K562 (cell line): Measurements from ENCODE around the gene FETUB. TPM values are rescaled to one million over a fixed set of nuclear protein-coding genes. Genes with fewer than 3 reads are reported as not detected.

Source experiments
- BRCA1 ChIP-seq, 2 experiments: fragments of 450-650 bp in 1 of 2; sonication (generic) in 1 of 2; formaldehyde crosslinking in 1 of 2; IDR thresholded peaks; 2 replicates each; pipeline versions ENCODE4 v1.5.0 to v1.6.1; 2017 to 2020; ENCODE audit warnings: mild to moderate bottlenecking in 1 of 2, missing genetic modification reagents in 1 of 2
- CHCHD3 ChIP-seq: fragments of 250-450 bp; sonication (Bioruptor Pico); IDR thresholded peaks from 2 replicates; pipeline ENCODE4 v2.1.2; 2022; ENCODE audit warnings: mild to moderate bottlenecking
- CHD4 ChIP-seq: fragments of 200-600 bp; sonication (generic); IDR thresholded peaks from 3 replicates; pipeline ENCODE4 v1.6.1; 2012; ENCODE audit warnings: low read depth, mild to moderate bottlenecking, mixed read lengths, low read length, inconsistent platforms; ENCODE audit not compliant: insufficient read depth, insufficient replicate concordance, poor library complexity, severe bottlenecking
- CTCF ChIP-seq, 3 experiments: IDR thresholded peaks in 2 of 3; conservative IDR thresholded peaks in 1 of 3; 2 replicates each; pipeline ENCODE4 v1.5.1; 2011 to 2012; ENCODE audit warnings: low read length in 3 of 3, mild to moderate bottlenecking in 3 of 3, control low read depth in 2 of 3, improper control_type of control experiment in 1 of 3, inconsistent platforms in 1 of 3, low read depth in 1 of 3, mixed read lengths in 1 of 3, moderate library complexity in 1 of 3; ENCODE audit not compliant: insufficient read depth in 2 of 3
- EP400 ChIP-seq: fragments of 450-650 bp; IDR thresholded peaks from 2 replicates; pipeline ENCODE4 v1.6.1; 2017; ENCODE audit warnings: antibody characterized with exemption, mild to moderate bottlenecking, moderate library complexity
- RBM17 ChIP-seq: fragments of 200-400 bp; formaldehyde crosslinking; IDR thresholded peaks from 2 replicates; pipeline ENCODE4 v1.6.1; 2017; ENCODE audit warnings: low read depth, mild to moderate bottlenecking, low read length, borderline replicate concordance
- RNF219 ChIP-seq: fragments of 250-450 bp; sonication (Bioruptor Pico); IDR thresholded peaks from 2 replicates; pipeline ENCODE4 v1.5.0; 2022; ENCODE audit warnings: mild to moderate bottlenecking
- SMAD2 ChIP-seq: fragments of 150-350 bp; IDR thresholded peaks from 2 replicates; pipeline ENCODE4 v1.6.1; 2014; ENCODE audit warnings: low read depth, mild to moderate bottlenecking, low read length
- THAP7 ChIP-seq: fragments of 250-450 bp; sonication (Bioruptor Pico); IDR thresholded peaks from 2 replicates; pipeline ENCODE4 v1.5.0; 2021
- ZNF274 ChIP-seq: IDR thresholded peaks from 2 replicates; pipeline ENCODE4 v1.6.1; 2011; ENCODE audit warnings: low read depth, mild to moderate bottlenecking, low read length, moderate library complexity, borderline replicate concordance
- ZNF644 ChIP-seq: fragments of 200-800 bp; sonication (Bioruptor generic); IDR thresholded peaks from 2 replicates; pipeline ENCODE4 v1.6.1; 2016; ENCODE audit warnings: low read depth, missing genetic modification characterization, missing compliant biosample characterization
- ZNF780A ChIP-seq: fragments of 250-450 bp; sonication (Bioruptor Pico); IDR thresholded peaks from 2 replicates; pipeline ENCODE4 v1.5.0; 2021; ENCODE audit warnings: mild to moderate bottlenecking
- polyA plus RNA-seq, 8 experiments: library from polyadenylated mRNA; depleted of rRNA in 4 of 8; stranded (reverse) in 5 of 8; unstranded in 3 of 8; fragments of >200 nt; fragmentation: Nextera tagmentation in 2 of 8; fragmentation: Illumina TruSeq in 1 of 8; extraction: Ambion mirVana in 2 of 8; extraction: Trizol in 1 of 8; gene quantifications; 2 replicates each; pipeline versions ENCODE4 v1.2.1 to v1.2.3, GENCODE V29; 2011 to 2014; ENCODE audit warnings: inconsistent platforms in 1 of 8, missing spikeins in 1 of 8
- total RNA-seq, 7 experiments: library from RNA; depleted of rRNA in 6 of 7; stranded (reverse); fragments of >200 nt in 6 of 7; fragmentation: Illumina TruSeq in 2 of 7; extraction: Trizol in 2 of 7; gene quantifications; 2 replicates each; pipeline versions ENCODE4 v1.2.1 to v1.2.3, GENCODE V29; 2011 to 2021; ENCODE audit warnings: low replicate concordance in 1 of 7
- TF ChIP-seq, protein P1 (sequence below): fragments of 250-450 bp; sonication (Bioruptor Pico); IDR thresholded peaks from 2 replicates; pipeline ENCODE4 v1.5.0; 2020; ENCODE audit warnings: mild to moderate bottlenecking
- TF ChIP-seq, protein P2 (sequence below): sonication (generic); formaldehyde crosslinking; IDR thresholded peaks from 2 replicates; pipeline ENCODE4 v1.4.0; 2020; ENCODE audit warnings: mild to moderate bottlenecking, missing genetic modification reagents
- TF ChIP-seq, protein P3 (sequence below): fragments of 450-650 bp; IDR thresholded peaks from 2 replicates; pipeline ENCODE4 v1.6.1; 2017; ENCODE audit warnings: antibody characterized with exemption, mild to moderate bottlenecking

The FETUB gene
- total and polyA plus RNA-seq, 9 of the 15 experiments (the other 6 are each of a cell fraction or from before 2014, with no cell fraction given), result not detected

DNA sequence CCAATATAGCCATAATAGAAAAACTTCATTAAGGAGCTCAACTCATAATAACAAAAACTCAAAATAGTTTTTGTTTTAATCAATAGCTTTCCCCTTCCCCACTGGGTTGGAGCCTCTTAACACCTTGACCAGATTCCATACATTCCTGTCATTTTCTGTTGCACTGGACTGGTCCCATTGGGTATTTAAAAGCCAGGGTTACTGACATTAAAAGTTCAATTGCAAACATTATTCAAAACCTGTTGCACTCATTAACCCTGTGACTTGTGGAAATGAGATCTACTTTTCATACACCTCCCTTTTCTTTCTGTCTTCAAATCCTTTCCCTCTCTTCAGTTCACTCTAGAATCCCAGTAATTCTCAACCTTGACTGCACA lies 23.9 kb downstream of the FETUB start (continued):
- TF ChIP-seq RNF219 (CRISPR knock-in tag) (no peak), RBM17 (no peak), SMAD2 (no peak), ZNF274 (no peak), ZNF644 (tag) (no peak), ZNF780A (CRISPR knock-in tag) (no peak), EP400 (no peak), THAP7 (CRISPR knock-in tag) (no peak), CHCHD3 (no peak), CHD4 (no peak), CTCF (IDR thresholded peaks at IDR 0.05 in 2 of 3, conservative IDR thresholded peaks at IDR 0.05 in 1 of 3; ENCODE audit: insufficient read depth in 2 of 3, low read depth in 1 of 3, low read length in 3 of 3) (no peak), BRCA1 (IDR thresholded peaks at IDR 0.05) (no peak), BRCA1 (CRISPR knock-in tag; IDR thresholded peaks at IDR 0.05) (no peak)
- TF ChIP-seq, protein P1, sequence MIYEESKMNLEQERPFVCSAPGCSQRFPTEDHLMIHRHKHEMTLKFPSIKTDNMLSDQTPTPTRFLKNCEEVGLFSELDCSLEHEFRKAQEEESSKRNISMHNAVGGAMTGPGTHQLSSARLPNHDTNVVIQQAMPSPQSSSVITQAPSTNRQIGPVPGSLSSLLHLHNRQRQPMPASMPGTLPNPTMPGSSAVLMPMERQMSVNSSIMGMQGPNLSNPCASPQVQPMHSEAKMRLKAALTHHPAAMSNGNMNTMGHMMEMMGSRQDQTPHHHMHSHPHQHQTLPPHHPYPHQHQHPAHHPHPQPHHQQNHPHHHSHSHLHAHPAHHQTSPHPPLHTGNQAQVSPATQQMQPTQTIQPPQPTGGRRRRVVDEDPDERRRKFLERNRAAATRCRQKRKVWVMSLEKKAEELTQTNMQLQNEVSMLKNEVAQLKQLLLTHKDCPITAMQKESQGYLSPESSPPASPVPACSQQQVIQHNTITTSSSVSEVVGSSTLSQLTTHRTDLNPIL (CRISPR knock-in tag), result no peak
- TF ChIP-seq, protein P2, sequence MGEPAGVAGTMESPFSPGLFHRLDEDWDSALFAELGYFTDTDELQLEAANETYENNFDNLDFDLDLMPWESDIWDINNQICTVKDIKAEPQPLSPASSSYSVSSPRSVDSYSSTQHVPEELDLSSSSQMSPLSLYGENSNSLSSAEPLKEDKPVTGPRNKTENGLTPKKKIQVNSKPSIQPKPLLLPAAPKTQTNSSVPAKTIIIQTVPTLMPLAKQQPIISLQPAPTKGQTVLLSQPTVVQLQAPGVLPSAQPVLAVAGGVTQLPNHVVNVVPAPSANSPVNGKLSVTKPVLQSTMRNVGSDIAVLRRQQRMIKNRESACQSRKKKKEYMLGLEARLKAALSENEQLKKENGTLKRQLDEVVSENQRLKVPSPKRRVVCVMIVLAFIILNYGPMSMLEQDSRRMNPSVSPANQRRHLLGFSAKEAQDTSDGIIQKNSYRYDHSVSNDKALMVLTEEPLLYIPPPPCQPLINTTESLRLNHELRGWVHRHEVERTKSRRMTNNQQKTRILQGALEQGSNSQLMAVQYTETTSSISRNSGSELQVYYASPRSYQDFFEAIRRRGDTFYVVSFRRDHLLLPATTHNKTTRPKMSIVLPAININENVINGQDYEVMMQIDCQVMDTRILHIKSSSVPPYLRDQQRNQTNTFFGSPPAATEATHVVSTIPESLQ (CRISPR knock-in tag), result no peak
- TF ChIP-seq, protein P3, sequence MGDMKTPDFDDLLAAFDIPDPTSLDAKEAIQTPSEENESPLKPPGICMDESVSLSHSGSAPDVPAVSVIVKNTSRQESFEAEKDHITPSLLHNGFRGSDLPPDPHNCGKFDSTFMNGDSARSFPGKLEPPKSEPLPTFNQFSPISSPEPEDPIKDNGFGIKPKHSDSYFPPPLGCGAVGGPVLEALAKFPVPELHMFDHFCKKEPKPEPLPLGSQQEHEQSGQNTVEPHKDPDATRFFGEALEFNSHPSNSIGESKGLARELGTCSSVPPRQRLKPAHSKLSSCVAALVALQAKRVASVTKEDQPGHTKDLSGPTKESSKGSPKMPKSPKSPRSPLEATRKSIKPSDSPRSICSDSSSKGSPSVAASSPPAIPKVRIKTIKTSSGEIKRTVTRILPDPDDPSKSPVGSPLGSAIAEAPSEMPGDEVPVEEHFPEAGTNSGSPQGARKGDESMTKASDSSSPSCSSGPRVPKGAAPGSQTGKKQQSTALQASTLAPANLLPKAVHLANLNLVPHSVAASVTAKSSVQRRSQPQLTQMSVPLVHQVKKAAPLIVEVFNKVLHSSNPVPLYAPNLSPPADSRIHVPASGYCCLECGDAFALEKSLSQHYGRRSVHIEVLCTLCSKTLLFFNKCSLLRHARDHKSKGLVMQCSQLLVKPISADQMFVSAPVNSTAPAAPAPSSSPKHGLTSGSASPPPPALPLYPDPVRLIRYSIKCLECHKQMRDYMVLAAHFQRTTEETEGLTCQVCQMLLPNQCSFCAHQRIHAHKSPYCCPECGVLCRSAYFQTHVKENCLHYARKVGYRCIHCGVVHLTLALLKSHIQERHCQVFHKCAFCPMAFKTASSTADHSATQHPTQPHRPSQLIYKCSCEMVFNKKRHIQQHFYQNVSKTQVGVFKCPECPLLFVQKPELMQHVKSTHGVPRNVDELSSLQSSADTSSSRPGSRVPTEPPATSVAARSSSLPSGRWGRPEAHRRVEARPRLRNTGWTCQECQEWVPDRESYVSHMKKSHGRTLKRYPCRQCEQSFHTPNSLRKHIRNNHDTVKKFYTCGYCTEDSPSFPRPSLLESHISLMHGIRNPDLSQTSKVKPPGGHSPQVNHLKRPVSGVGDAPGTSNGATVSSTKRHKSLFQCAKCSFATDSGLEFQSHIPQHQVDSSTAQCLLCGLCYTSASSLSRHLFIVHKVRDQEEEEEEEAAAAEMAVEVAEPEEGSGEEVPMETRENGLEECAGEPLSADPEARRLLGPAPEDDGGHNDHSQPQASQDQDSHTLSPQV, result no peak
